ENCODE data around the gene LITAFD.

DNA sequence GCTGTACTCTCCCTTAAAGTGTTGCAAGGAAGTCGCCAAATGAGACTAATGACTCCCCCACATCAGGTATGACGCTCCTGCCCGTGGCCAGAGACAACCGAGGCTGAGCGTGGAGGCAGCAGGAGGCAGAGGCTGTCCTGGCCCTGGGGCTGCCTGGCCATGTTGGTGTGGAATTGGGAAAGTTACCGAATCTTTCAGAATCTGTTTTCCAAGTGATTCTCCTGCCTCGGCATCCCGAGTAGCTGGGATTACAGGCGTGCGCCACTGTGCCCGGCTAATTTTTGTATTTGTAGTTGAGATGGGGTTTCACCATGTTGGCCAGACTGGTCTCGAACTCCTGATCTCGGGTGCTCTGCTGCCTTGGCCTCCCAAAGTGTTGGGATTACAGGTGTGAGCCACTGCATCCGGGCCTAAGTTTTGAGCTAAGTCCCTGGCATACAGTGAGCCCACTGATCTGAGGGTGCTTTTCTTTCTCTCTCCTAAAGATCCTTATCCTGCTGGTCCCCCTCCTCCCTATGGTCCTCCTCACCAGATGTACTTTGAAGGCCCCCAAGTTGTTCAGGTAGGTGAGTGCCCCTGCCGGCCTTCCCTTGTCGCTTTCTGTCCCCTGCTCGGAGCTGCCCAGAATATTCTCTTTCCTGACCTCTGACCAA, 700 bp downstream of the LITAFD start:
- TF ChIP-seq FOXP2 (optimal IDR thresholded peaks at IDR 0.05; ENCODE audit: control extremely low read depth, extremely low read length, insufficient read depth) (no peak), POLR2AphosphoS5 (IDR thresholded peaks at IDR 0.05; ENCODE audit: borderline replicate concordance, low read depth, low read length) (no peak)
